ENCODE results near the gene PUM1.

Gene PUM1

DNA sequence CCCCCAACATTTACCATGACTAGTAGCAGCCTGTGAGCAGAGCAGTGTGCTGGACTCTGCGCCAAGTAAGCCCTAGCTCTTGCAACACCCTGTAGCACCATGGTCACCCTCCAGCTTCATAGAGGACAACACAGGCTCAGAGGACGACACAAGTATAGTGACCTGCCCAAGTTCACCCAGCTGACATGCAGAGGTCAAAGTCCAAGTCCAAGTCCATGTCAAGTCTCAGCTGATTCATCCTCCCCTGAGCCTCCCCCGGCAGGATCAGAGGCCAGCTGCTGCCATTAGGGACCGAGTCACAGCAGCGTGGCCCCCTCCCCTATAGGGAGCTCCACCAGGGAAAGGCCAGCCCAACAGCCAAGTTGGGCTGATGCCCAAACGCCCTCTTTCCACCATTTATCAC is 172.8 kb downstream of the PUM1 start:
- no peak for DNase-seq (ENCODE audit: low read depth)

GRCh38 chr1:30891227-30891552 is 174.3 kb downstream of the PUM1 start:
- DNase-seq (ENCODE audit: low read depth) = no peak

- DNase-seq (ENCODE audit: low read depth) = no peak
These were observed 174.9 kb downstream of the PUM1 start for GRCh38 chr1:30890502-30891226.

- DNase-seq (ENCODE audit: low read depth) = no peak
These were observed 176.0 kb downstream of the PUM1 start for GRCh38 chr1:30889511-30889910.

- no peak for DNase-seq (ENCODE audit: low read depth)
These were observed 176.5 kb downstream of the PUM1 start for GRCh38 chr1:30888975-30889374.

DNA sequence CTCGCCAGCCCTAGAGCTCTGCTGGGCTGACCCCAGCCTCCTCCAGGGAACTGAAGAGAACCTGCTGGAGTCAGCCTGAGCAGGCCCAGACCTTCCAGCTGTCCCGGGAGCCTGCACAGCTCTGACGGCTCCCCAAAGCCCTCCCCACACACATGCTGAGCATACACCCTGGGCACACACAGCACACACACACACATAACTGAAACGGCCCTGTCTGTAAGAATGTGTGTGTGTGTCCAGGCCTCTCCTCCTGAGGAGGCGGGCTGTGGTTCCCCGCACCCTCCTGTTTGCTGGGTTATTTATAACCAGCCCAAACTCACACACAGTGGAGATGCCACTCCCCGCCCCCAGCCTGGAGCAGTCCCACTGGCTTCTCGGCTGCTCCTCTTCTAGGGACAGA is 177.1 kb downstream of the PUM1 start:
- DNase-seq (ENCODE audit: low read depth) = no peak

DNA sequence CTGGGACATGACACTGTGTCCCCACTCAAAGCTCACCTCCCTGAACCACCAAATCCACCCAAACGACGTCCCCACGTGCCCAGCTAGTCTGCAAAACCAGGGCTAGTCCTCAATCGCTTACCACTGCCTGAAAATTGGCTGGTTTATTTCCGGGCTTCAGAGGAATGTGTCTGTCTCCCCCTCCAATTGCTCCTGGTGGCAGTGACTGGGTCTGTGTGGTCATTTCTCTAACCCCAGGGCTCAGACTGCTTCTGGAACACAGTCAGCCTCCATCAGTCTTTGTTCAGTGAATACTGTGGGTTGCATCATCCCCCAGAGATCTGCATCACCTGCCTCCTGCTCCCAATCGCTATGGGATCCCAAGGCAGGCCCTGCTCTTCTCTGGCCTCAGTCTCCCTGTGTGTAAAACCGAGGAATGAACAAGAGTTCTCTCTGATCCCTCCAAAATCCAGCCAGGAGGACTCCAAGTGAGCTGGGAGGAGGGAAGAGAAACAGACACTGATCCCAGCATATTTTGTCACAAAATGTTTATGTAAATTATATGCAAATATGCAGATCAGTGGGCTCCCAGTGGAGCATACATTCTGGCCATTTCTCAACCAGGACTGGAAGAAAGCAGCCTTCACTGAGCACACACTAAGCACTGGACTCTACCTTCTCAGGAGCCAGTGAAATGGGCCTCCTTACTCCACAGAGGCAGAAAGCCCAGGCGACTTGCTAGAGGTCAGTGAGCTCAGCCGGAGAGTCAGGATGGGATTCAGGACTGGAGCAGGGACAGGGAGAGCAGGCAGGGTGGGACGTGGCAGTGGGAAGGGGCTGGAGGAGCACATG is 177.8 kb downstream of the PUM1 start:
- no peak for DNase-seq (ENCODE audit: low read depth)

GRCh38 chr1:30886710-30887428 is 178.6 kb downstream of the PUM1 start:
- DNase-seq (ENCODE audit: low read depth) = no peak

GRCh38 chr1:30885570-30886522 is 179.7 kb downstream of the PUM1 start:
- no peak for DNase-seq (ENCODE audit: low read depth)

DNA sequence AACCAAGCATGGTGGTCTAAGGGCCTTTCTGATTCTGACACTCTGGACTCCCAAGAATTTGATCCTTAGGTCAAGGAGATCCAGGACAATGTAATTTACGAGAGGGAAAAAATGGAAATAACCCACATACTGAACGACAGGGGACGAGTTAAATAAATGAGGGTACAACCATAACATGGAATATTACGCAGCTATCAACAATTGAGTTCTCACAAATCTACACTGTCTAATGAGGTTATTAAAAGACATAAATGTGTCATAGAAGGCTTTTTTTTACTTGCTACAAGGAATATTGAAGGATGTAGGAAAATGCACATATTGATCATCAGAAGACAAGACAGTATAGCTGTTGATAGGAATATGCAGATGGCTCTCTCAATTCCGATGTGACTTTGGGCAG is 180.8 kb downstream of the PUM1 start:
- no peak for DNase-seq (ENCODE audit: low read depth)

DNA sequence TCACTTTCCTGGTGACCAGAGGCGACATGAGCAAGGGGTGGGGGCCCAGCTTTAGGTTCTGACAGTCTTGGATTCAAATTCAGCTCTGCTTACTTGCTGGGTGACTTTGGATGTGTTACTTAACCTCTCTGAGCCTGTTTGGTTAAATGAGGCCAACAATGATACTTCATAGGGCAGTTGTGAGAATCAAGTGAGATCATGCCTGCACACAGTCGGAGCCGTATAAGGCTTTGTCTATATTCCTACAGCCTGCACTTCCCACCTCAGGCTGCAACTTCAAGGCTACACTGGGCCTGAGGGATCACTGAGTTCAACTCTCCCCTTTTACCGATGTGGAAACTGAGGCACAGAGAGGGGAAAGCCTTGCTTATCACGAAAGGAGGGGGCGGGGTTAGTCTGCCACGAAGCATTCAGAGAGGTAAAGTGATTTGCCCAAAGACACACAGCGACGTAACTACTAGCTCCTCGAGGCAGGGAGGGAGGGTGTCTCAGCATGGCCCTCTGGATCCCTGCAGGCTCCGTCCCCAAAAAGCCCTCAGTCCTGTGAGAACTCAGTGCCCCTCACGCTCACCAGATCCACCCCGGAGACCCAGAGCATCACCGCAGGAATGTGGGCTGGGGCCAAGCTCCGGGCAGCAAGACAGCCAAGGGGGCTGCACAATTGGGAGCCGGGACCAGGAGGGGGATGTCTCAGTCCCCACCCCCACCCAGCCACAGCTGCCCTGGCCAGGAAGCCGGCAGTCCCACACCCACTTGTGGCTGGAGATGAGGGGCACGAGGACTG is 181.9 kb downstream of the PUM1 start:
- no peak for DNase-seq (ENCODE audit: low read depth)

GRCh38 chr1:30882678-30883388 is 182.7 kb downstream of the PUM1 start:
- no peak for DNase-seq (ENCODE audit: low read depth)
